ENCODE results near the gene DDAH2. TPM values are rescaled to one million over a fixed set of nuclear protein-coding genes. Genes with fewer than 3 reads are reported as not detected.
A peak's percentile ranks its signal among the peaks of the same experiment; 100 is the strongest.

DDAH2 gene
- total RNA-seq, result 67.0 TPM
- long read RNA-seq, transcript DDAH2-212 (6 exons, 1,688 nt), result minor isoform, 45 of 158 reads
- long read RNA-seq, transcript DDAH2-213 (7 exons, 1,688 nt), result major isoform, 90 of 158 reads
- long read RNA-seq, partial matches to known transcripts, result 3 of 158 reads
- long read RNA-seq, other reads (novel, unspliced or antisense), result 15 of 158 reads

GRCh38 chr6:31728767-31729514 lies at the start of gene DDAH2:
Gene DDAH2 (minus strand): TSS chr6:31729299. CDS start chr6:31729161, 138 bp downstream.
- peak; percentile 43 to 51 for ATAC-seq

GRCh38 chr6:31778193-31778592 lies 49.1 kb upstream of the DDAH2 start:
- TF ChIP-seq CTCF (IDR thresholded peaks at IDR 0.05), result no peak
- H3K27me3 ChIP-seq (ENCODE audit: low read depth), result no peaks in the 10 kb centered on the region
- intact Hi-C loops (cut with DNase I), result no loop called here
- H3K27ac ChIP-seq, result no peak overlapping the region
- H3K36me3 ChIP-seq, result peaks cover 50% of the 10 kb centered on the region
- no peak overlapping the region for H3K4me3 ChIP-seq
- ATAC-seq, result no peak
- peaks cover 13% of the 10 kb centered on the region for H3K4me1 ChIP-seq
- DNase-seq, result no peak
- no peaks in the 10 kb centered on the region for H3K9me3 ChIP-seq

More at GRCh38 chr6:31728767-31729514, at the start of gene DDAH2:
- peak; percentile 70 for TF ChIP-seq CTCF (IDR thresholded peaks at IDR 0.05)
- intact Hi-C loops (cut with DNase I), result no loop called here
- peaks cover 72% of the 10 kb centered on the region for H3K4me1 ChIP-seq
- no peaks in the 10 kb centered on the region for H3K9me3 ChIP-seq
- peaks cover 59% of the 10 kb centered on the region for H3K36me3 ChIP-seq
- no peaks in the 10 kb centered on the region for H3K27me3 ChIP-seq (ENCODE audit: low read depth)
- peak within 1 kb of the TSS; percentile 93 for H3K27ac ChIP-seq
- DNase-seq, result peak; percentile 59
- H3K4me3 ChIP-seq, result peak within 1 kb of the TSS; percentile 91

GRCh38 chr6:31777667-31778050 lies 48.6 kb upstream of the DDAH2 start:
- H3K4me1 ChIP-seq, result peaks cover 13% of the 10 kb centered on the region
- no peak overlapping the region for H3K4me3 ChIP-seq
- H3K27me3 ChIP-seq (ENCODE audit: low read depth), result no peaks in the 10 kb centered on the region
- no peaks in the 10 kb centered on the region for H3K9me3 ChIP-seq
- TF ChIP-seq CTCF (IDR thresholded peaks at IDR 0.05), result no peak
- peak overlapping the region; percentile 50 for H3K27ac ChIP-seq
- intact Hi-C loops (cut with DNase I), result no loop called here
- H3K36me3 ChIP-seq, result peaks cover 45% of the 10 kb centered on the region
- no peak for DNase-seq
- no peak for ATAC-seq

GRCh38 chr6:31776989-31777666 lies 48.0 kb upstream of the DDAH2 start, which contains the start of gene VWA7:
Gene VWA7 (minus strand): TSS chr6:31777328. CDS start chr6:31776779, 549 bp downstream.
- H3K4me3 ChIP-seq, result peak within 1 kb of the TSS; percentile 33
- peak within 1 kb of the TSS; percentile 50 for H3K27ac ChIP-seq
- H3K4me1 ChIP-seq, result peaks cover 13% of the 10 kb centered on the region
- intact Hi-C loops (cut with DNase I), result no loop called here
- H3K27me3 ChIP-seq (ENCODE audit: low read depth), result no peaks in the 10 kb centered on the region
- no peak for TF ChIP-seq CTCF (IDR thresholded peaks at IDR 0.05)
- ATAC-seq, result peak; percentile 87 to 91
- peaks cover 40% of the 10 kb centered on the region for H3K36me3 ChIP-seq
- H3K9me3 ChIP-seq, result no peaks in the 10 kb centered on the region
- DNase-seq, result peak; percentile 83

- Histone ChIP-seq H3K36me3 (peaks cover 34% of the 10 kb centered on the region), H3K9me3 (no peaks in the 10 kb centered on the region), H3K27ac (peak overlapping the region; percentile 50), H3K4me1 (peaks cover 13% of the 10 kb centered on the region), H3K27me3 (ENCODE audit: low read depth) (no peaks in the 10 kb centered on the region), H3K4me3 (peak overlapping the region; percentile 33)
- DNase-seq, result peak; percentile 57
- peak in 1 of 2 donors; percentile 38 for ATAC-seq
- intact Hi-C loops (cut with DNase I), result no loop called here
- no peak for TF ChIP-seq CTCF (IDR thresholded peaks at IDR 0.05)
Observed at GRCh38 chr6:31776485-31776988, 47.4 kb upstream of the DDAH2 start.
